ENCODE data around the gene SP140. TPM values are rescaled to one million over a fixed set of nuclear protein-coding genes. Genes with fewer than 3 reads are reported as not detected.

SP140 gene
- total RNA-seq, 1 experiment from 2014 or later = 2.6 TPM

DNA sequence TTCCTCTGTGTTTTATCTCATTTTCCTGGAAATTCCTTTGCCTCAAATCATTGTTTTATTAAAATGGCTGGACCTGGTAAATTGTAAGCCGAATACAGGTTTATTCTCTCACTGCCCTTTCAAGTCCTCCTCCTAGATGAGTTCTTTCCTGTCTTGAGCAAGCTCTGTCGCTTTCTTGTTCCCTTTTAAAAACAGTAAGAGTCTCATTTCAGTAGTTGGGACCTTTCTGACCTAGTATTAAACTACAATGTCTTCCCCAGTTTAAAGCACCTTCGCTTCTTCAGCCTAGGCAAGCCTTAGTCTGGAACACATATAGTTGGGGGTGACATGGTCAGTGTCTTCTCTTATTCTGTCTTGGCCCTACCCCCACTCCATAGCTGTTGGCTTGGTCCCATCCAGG is 60.5 kb downstream of the SP140 start:
- ChIA-PET POLR2A (no interaction called here), RAD21 (ENCODE audit: low non-redundant PET in 1 of 2, low total read pairs in 2 of 2, uncharacterized antibody in 2 of 2, unreplicated experiment in 2 of 2) (no interaction called here), CTCF (no interaction called here)
- intact Hi-C loops (cut with micrococcal nuclease) = no loop called here
- no peaks in the 10 kb centered on the region for H3K4me1 ChIP-seq (ENCODE audit: control insufficient read depth in 1 of 2, insufficient read depth in 2 of 2, low read length in 2 of 2)
- DNase-seq (ENCODE audit: low read depth, low spot score) (no peak), ATAC-seq (no peak)
- no peaks in the 10 kb centered on the region for H4K20me1 ChIP-seq (ENCODE audit: insufficient read depth)
- TF ChIP-seq SRF (IDR thresholded peaks at IDR 0.05; ENCODE audit: low read depth) (no peak), ZBTB33 (IDR thresholded peaks at IDR 0.05; ENCODE audit: extremely low read depth, insufficient replicate concordance, low read length) (no peak), CBX3 (IDR thresholded peaks at IDR 0.05; ENCODE audit: low read depth) (no peak), POLR2A (IDR thresholded peaks at IDR 0.05; ENCODE audit: borderline replicate concordance, extremely low read depth, insufficient read depth, insufficient read length) (no peak), YY1 (IDR thresholded peaks at IDR 0.05; ENCODE audit: extremely low read depth, insufficient replicate concordance, low read depth, low read length) (no peak), EGR1 (IDR thresholded peaks at IDR 0.05; ENCODE audit: low read depth) (no peak), FOSL1 (IDR thresholded peaks at IDR 0.05; ENCODE audit: low read depth) (no peak), RAD21 (IDR thresholded peaks at IDR 0.05; ENCODE audit: low read depth) (no peak), TCF7L2 (IDR thresholded peaks at IDR 0.05; ENCODE audit: borderline replicate concordance, extremely low read depth, insufficient read depth, insufficient read length) (no peak), ELF1 (IDR thresholded peaks at IDR 0.05; ENCODE audit: borderline replicate concordance, low read depth) (no peak), JUND (IDR thresholded peaks at IDR 0.05) (no peak), CEBPB (IDR thresholded peaks at IDR 0.05; ENCODE audit: low read depth) (no peak), POLR2AphosphoS5 (IDR thresholded peaks at IDR 0.05; ENCODE audit: low read depth, low read length) (no peak), EZH2phosphoT487 (IDR thresholded peaks at IDR 0.05; ENCODE audit: borderline replicate concordance) (no peak), ATF3 (IDR thresholded peaks at IDR 0.05) (no peak), REST (IDR thresholded peaks at IDR 0.05; ENCODE audit: low read depth) (no peak)
- TF ChIP-seq, protein P1, sequence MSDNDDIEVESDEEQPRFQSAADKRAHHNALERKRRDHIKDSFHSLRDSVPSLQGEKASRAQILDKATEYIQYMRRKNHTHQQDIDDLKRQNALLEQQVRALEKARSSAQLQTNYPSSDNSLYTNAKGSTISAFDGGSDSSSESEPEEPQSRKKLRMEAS (IDR thresholded peaks at IDR 0.05) = no peak
- TF ChIP-seq, protein P2, sequence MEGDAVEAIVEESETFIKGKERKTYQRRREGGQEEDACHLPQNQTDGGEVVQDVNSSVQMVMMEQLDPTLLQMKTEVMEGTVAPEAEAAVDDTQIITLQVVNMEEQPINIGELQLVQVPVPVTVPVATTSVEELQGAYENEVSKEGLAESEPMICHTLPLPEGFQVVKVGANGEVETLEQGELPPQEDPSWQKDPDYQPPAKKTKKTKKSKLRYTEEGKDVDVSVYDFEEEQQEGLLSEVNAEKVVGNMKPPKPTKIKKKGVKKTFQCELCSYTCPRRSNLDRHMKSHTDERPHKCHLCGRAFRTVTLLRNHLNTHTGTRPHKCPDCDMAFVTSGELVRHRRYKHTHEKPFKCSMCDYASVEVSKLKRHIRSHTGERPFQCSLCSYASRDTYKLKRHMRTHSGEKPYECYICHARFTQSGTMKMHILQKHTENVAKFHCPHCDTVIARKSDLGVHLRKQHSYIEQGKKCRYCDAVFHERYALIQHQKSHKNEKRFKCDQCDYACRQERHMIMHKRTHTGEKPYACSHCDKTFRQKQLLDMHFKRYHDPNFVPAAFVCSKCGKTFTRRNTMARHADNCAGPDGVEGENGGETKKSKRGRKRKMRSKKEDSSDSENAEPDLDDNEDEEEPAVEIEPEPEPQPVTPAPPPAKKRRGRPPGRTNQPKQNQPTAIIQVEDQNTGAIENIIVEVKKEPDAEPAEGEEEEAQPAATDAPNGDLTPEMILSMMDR (IDR thresholded peaks at IDR 0.05 in 2 of 3, conservative IDR thresholded peaks at IDR 0.05 in 1 of 3; ENCODE audit: borderline replicate concordance in 1 of 3, insufficient read depth in 1 of 3, low read depth in 2 of 3, low read length in 2 of 3) = no peak
- BruUV-seq (replicated peaks) = no TSS peak
- H3K9me2 ChIP-seq (ENCODE audit: insufficient read depth) = no peaks in the 10 kb centered on the region
- no peak overlapping the region for H3K9ac ChIP-seq (ENCODE audit: low read length)
- H3K9me3 ChIP-seq (ENCODE audit: control insufficient read depth in 1 of 2, insufficient read depth in 1 of 2, low read depth in 1 of 2, low read length in 2 of 2) = no peaks in the 10 kb centered on the region
- no peaks in the 10 kb centered on the region for H3K27me3 ChIP-seq (ENCODE audit: insufficient read depth, low read length)
- H3K4me2 ChIP-seq (ENCODE audit: low read length) = no peak overlapping the region
- no peaks in the 10 kb centered on the region for H3K36me3 ChIP-seq (ENCODE audit: control insufficient read depth in 1 of 2, insufficient read depth in 2 of 2, low read length in 2 of 2)
- no peak overlapping the region for H3K4me3 ChIP-seq (replicated peaks in 1 of 2; ENCODE audit: low read depth in 1 of 2, low read length in 2 of 2)
- no peaks in the 10 kb centered on the region for H3K79me2 ChIP-seq (ENCODE audit: insufficient read depth, low read length)
- no peak overlapping the region for H3K27ac ChIP-seq (ENCODE audit: low read depth, low read length)
- no peak overlapping the region for H2AFZ ChIP-seq (ENCODE audit: low read depth, low read length, poor library complexity, severe bottlenecking)
